GM18520 (cell line): ENCODE data around the gene FKBP5.

Experiments
- ATAC-seq: cut with Tn5 transposase; IDR thresholded peaks from one replicate; pipeline ENCODE4 v1.9.1; 2021; ENCODE audit not compliant: unreplicated experiment

Gene FKBP5

GRCh38 chr6:35665573-35665972, 23.1 kb downstream of the FKBP5 start:
- no peak for ATAC-seq

GRCh38 chr6:35664945-35665344, 23.8 kb downstream of the FKBP5 start:
- no peak for ATAC-seq

- ATAC-seq, result no peak
Measured at GRCh38 chr6:35663447-35664235, 25.1 kb downstream of the FKBP5 start.

GRCh38 chr6:35662999-35663398, 25.7 kb downstream of the FKBP5 start:
- no peak for ATAC-seq

- no peak for ATAC-seq
Measured at GRCh38 chr6:35654883-35655282, 33.8 kb downstream of the FKBP5 start.

GRCh38 chr6:35651244-35651643, 37.5 kb downstream of the FKBP5 start:
- ATAC-seq, result no peak

- ATAC-seq, result no peak
Measured at GRCh38 chr6:35650015-35650414, 38.7 kb downstream of the FKBP5 start.

GRCh38 chr6:35648203-35648602, 40.5 kb downstream of the FKBP5 start:
- no peak for ATAC-seq

GRCh38 chr6:35647400-35647799, 41.3 kb downstream of the FKBP5 start:
- ATAC-seq, result no peak

- no peak for ATAC-seq
Measured at GRCh38 chr6:35643162-35643535, 45.6 kb downstream of the FKBP5 start.

- ATAC-seq, result no peak
Measured at GRCh38 chr6:35642471-35643161, 46.1 kb downstream of the FKBP5 start.

GRCh38 chr6:35640017-35640664, 48.6 kb downstream of the FKBP5 start:
- no peak for ATAC-seq

- no peak for ATAC-seq
Measured at GRCh38 chr6:35638679-35639078, 50.0 kb downstream of the FKBP5 start.

- ATAC-seq, result no peak
Measured at GRCh38 chr6:35637911-35638310, 50.8 kb downstream of the FKBP5 start.

GRCh38 chr6:35635601-35636597, 52.8 kb downstream of the FKBP5 start:
- no peak for ATAC-seq

GRCh38 chr6:35634316-35634715, 54.4 kb downstream of the FKBP5 start:
- ATAC-seq, result no peak

- no peak for ATAC-seq
Measured at GRCh38 chr6:35633579-35634089, 55.1 kb downstream of the FKBP5 start.

- ATAC-seq, result no peak
Measured at GRCh38 chr6:35629876-35630378, 58.8 kb downstream of the FKBP5 start.

- no peak for ATAC-seq
Measured at GRCh38 chr6:35626401-35626800, 62.3 kb downstream of the FKBP5 start.

GRCh38 chr6:35624341-35625070, 64.2 kb downstream of the FKBP5 start:
- ATAC-seq, result no peak
